Stimulated activated CD4-positive, alpha-beta T cell treated with anti-CD3 and anti-CD28 coated beads, Interleukin-2, amount 100 ng/mL, for 48 hours (primary cell): ENCODE data around the gene OR2K2.
"Not testable (repeated sequence)": the region's sequence is repeated elsewhere in the genome, so short reads cannot be mapped to it uniquely, and the experiment has no call there.

Source experiments
- DNase-seq, 2 donors: peaks; one replicate each; pipeline ENCODE4 v3.0.0-alpha.2; 2020

Gene OR2K2

GRCh38 chr9:111330124-111330523 lies at the start of gene OR2K2:
Gene OR2K2 (minus strand): TSS chr9:111330224. CDS start chr9:111328433, 1,791 bp downstream.
- no peak for DNase-seq

GRCh38 chr9:111375817-111376564 lies 46.0 kb upstream of the OR2K2 start:
- no peak for DNase-seq

- DNase-seq = no peak
Measured at GRCh38 chr9:111375062-111375461, 45.0 kb upstream of the OR2K2 start.

- DNase-seq = no peak
Measured at GRCh38 chr9:111372297-111372696, 42.3 kb upstream of the OR2K2 start.

GRCh38 chr9:111366978-111367377 lies 37.0 kb upstream of the OR2K2 start:
- no peak for DNase-seq

- no peak for DNase-seq
Measured at GRCh38 chr9:111362526-111362925, 32.5 kb upstream of the OR2K2 start.

- no peak for DNase-seq
Measured at GRCh38 chr9:111360881-111361280, 30.9 kb upstream of the OR2K2 start.

GRCh38 chr9:111356481-111357244 lies 26.6 kb upstream of the OR2K2 start:
- no peak for DNase-seq

- DNase-seq = no peak
Measured at GRCh38 chr9:111352545-111352944, 22.5 kb upstream of the OR2K2 start.

GRCh38 chr9:111350556-111350955 lies 20.5 kb upstream of the OR2K2 start:
- DNase-seq = no peak

GRCh38 chr9:111349766-111350165 lies 19.7 kb upstream of the OR2K2 start:
- DNase-seq = no peak

- no peak for DNase-seq
Measured at GRCh38 chr9:111348821-111349271, 18.8 kb upstream of the OR2K2 start.

- DNase-seq = not testable (repeated sequence)
Measured at GRCh38 chr9:111334318-111334863, 4.4 kb upstream of the OR2K2 start.

- no peak for DNase-seq
Measured at GRCh38 chr9:111320631-111321030, 9.4 kb downstream of the OR2K2 start.

- no peak for DNase-seq
Measured at GRCh38 chr9:111316796-111317195, 13.2 kb downstream of the OR2K2 start.

GRCh38 chr9:111305914-111306313 lies 24.1 kb downstream of the OR2K2 start:
- DNase-seq = no peak

GRCh38 chr9:111304000-111304399 lies 26.0 kb downstream of the OR2K2 start:
- not testable (repeated sequence) for DNase-seq

GRCh38 chr9:111301195-111301594 lies 28.8 kb downstream of the OR2K2 start:
- DNase-seq = no peak

- DNase-seq = no peak
Measured at GRCh38 chr9:111300140-111300735, 29.8 kb downstream of the OR2K2 start.

GRCh38 chr9:111299599-111299966 lies 30.4 kb downstream of the OR2K2 start:
- not testable (repeated sequence) for DNase-seq

- DNase-seq = no peak
Measured at GRCh38 chr9:111298731-111299598, 31.1 kb downstream of the OR2K2 start.

- DNase-seq = no peak
Measured at GRCh38 chr9:111298111-111298510, 31.9 kb downstream of the OR2K2 start.
